ENCODE results near the gene IL1R1.

DNA sequence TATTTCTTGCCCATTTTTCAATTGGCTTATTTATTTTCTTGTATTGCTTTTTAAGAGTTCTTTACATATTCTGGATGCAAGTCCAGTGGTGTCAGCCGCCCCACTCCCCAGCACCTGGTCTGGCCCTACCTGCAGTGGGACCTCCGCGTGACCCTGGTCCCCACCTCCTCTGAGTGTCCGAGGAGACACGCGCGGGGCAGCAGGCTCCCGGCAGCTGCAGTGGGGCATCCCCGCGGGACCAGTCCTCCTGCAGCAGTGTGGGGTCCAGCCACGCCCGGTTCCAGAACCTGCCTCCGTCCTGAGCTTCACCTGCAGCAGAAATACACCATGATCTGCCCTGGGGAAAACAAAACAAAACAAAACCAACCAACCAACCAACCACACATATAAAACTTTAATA is 48.9 kb upstream of the IL1R1 start:
- TF ChIP-seq HNF4G (IDR thresholded peaks at IDR 0.05) (no peak), GABPA (IDR thresholded peaks at IDR 0.05 in 1 of 2, conservative IDR thresholded peaks at IDR 0.05 in 1 of 2) (no peak), RAD21 (IDR thresholded peaks at IDR 0.05) (no peak), YY1 (IDR thresholded peaks at IDR 0.05) (no peak), JUND (IDR thresholded peaks at IDR 0.05) (no peak), EGR1 (IDR thresholded peaks at IDR 0.05; ENCODE audit: low read depth in 2 of 2) (no peak), TAF1 (conservative IDR thresholded peaks at IDR 0.05) (no peak), SP1 (IDR thresholded peaks at IDR 0.05) (no peak), HNF4A (conservative IDR thresholded peaks at IDR 0.05) (no peak)
- TF ChIP-seq, protein P1, sequence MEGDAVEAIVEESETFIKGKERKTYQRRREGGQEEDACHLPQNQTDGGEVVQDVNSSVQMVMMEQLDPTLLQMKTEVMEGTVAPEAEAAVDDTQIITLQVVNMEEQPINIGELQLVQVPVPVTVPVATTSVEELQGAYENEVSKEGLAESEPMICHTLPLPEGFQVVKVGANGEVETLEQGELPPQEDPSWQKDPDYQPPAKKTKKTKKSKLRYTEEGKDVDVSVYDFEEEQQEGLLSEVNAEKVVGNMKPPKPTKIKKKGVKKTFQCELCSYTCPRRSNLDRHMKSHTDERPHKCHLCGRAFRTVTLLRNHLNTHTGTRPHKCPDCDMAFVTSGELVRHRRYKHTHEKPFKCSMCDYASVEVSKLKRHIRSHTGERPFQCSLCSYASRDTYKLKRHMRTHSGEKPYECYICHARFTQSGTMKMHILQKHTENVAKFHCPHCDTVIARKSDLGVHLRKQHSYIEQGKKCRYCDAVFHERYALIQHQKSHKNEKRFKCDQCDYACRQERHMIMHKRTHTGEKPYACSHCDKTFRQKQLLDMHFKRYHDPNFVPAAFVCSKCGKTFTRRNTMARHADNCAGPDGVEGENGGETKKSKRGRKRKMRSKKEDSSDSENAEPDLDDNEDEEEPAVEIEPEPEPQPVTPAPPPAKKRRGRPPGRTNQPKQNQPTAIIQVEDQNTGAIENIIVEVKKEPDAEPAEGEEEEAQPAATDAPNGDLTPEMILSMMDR (IDR thresholded peaks at IDR 0.05; ENCODE audit: low read depth, low read length, missing input control): no peak
- TF ChIP-seq, protein P2, sequence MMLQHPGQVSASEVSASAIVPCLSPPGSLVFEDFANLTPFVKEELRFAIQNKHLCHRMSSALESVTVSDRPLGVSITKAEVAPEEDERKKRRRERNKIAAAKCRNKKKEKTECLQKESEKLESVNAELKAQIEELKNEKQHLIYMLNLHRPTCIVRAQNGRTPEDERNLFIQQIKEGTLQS (IDR thresholded peaks at IDR 0.05): no peak
- TF ChIP-seq, protein P3, sequence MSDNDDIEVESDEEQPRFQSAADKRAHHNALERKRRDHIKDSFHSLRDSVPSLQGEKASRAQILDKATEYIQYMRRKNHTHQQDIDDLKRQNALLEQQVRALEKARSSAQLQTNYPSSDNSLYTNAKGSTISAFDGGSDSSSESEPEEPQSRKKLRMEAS (IDR thresholded peaks at IDR 0.05): no peak
- TF ChIP-seq, protein P4, sequence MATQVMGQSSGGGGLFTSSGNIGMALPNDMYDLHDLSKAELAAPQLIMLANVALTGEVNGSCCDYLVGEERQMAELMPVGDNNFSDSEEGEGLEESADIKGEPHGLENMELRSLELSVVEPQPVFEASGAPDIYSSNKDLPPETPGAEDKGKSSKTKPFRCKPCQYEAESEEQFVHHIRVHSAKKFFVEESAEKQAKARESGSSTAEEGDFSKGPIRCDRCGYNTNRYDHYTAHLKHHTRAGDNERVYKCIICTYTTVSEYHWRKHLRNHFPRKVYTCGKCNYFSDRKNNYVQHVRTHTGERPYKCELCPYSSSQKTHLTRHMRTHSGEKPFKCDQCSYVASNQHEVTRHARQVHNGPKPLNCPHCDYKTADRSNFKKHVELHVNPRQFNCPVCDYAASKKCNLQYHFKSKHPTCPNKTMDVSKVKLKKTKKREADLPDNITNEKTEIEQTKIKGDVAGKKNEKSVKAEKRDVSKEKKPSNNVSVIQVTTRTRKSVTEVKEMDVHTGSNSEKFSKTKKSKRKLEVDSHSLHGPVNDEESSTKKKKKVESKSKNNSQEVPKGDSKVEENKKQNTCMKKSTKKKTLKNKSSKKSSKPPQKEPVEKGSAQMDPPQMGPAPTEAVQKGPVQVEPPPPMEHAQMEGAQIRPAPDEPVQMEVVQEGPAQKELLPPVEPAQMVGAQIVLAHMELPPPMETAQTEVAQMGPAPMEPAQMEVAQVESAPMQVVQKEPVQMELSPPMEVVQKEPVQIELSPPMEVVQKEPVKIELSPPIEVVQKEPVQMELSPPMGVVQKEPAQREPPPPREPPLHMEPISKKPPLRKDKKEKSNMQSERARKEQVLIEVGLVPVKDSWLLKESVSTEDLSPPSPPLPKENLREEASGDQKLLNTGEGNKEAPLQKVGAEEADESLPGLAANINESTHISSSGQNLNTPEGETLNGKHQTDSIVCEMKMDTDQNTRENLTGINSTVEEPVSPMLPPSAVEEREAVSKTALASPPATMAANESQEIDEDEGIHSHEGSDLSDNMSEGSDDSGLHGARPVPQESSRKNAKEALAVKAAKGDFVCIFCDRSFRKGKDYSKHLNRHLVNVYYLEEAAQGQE (IDR thresholded peaks at IDR 0.05): no peak
- TF ChIP-seq, protein P5, sequence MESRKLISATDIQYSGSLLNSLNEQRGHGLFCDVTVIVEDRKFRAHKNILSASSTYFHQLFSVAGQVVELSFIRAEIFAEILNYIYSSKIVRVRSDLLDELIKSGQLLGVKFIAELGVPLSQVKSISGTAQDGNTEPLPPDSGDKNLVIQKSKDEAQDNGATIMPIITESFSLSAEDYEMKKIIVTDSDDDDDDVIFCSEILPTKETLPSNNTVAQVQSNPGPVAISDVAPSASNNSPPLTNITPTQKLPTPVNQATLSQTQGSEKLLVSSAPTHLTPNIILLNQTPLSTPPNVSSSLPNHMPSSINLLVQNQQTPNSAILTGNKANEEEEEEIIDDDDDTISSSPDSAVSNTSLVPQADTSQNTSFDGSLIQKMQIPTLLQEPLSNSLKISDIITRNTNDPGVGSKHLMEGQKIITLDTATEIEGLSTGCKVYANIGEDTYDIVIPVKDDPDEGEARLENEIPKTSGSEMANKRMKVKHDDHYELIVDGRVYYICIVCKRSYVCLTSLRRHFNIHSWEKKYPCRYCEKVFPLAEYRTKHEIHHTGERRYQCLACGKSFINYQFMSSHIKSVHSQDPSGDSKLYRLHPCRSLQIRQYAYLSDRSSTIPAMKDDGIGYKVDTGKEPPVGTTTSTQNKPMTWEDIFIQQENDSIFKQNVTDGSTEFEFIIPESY (IDR thresholded peaks at IDR 0.05): no peak
